H4 (cell line): Measurements from ENCODE around the gene IGSF6. TPM values are rescaled to one million over a fixed set of nuclear protein-coding genes. Genes with fewer than 3 reads are reported as not detected.
A peak's percentile ranks its signal among the peaks of the same experiment; 100 is the strongest.

Source experiments
- DNase-seq: peaks from one replicate; pipeline ENCODE4 v3.0.0-alpha.2; 2015; ENCODE audit warnings: low spot score
- total RNA-seq: library from RNA; depleted of rRNA; stranded (reverse); fragments of >200 nt; shearing (Covaris generic); gene quantifications from 2 replicates; pipeline ENCODE4 v1.2.3, GENCODE V29; 2014; rRNA removed

IGSF6 gene
- total RNA-seq, 1 experiment from 2014 or later = not detected

DNA sequence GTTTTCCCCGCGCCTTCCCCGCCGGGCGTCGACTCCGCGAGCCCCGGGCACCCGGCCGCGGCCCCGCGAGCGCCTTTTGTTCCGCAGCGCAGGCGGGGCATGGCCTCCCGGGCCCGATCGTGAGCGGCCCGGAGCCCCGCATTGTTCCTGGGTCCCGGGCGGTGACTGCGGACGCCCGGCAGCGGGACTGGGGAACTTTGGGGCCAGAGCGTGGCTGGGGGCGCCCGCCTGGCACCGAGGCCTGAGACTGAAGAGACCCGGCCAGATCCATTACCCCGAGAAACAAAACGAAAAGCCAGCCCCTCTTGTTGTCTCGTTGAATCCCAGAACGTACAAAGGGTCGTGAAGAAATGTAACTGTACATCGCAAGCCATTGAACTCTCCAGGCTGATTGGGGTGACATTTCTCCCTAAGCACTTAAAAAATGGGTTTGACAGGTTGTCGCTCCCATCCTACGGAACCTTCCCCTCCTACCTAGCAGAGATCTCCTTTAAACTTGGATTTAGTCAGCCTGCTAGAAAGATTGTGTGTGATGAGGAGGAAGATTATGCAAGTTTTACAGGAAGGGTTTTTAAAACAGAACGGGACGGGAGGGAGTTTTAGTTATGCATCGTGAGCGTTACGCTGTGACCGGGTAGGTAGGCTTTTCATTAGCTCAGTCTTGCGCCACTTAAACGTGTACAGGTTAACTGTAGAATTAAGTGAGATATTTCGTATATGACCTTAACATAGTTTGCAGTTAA is 52.2 kb downstream of the IGSF6 start:
- DNase-seq = no peak

- peak; percentile 89 for DNase-seq
These were observed 53.0 kb downstream of the IGSF6 start, which contains the start of gene METTL9 for GRCh38 chr16:21599122-21600030. TSS of gene METTL9 (plus strand) at chr16:21599577. CDS start at chr16:21599734, 157 bp downstream.

GRCh38 chr16:21598701-21599121 is 53.7 kb downstream of the IGSF6 start:
- DNase-seq = no peak

GRCh38 chr16:21598206-21598605 is 54.2 kb downstream of the IGSF6 start:
- DNase-seq = no peak

DNA sequence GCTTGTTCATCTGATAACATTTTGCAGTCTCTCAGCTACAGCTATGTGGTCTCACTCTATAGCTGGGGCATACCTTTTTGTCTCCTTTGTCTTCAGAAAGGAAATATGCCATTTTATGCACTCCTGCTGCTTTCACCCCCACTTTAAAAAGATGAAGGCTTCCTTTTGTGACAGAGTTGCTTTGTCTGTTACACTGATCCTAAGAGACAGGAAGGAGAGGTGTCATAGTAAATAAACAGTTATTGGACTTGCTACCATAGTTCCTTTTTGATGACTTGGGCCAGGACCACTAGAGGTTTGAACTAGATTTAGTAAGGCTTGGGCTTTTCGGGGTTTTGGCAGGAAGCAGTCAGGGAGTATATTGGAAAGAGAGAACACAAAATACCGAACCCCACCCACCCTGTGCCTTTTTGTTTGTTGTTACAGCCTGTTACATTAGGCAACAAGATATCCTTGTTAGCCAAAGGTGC is 54.8 kb downstream of the IGSF6 start:
- DNase-seq = no peak

- DNase-seq = no peak
These were observed 58.7 kb downstream of the IGSF6 start for GRCh38 chr16:21593530-21594289.

- no peak for DNase-seq
These were observed 60.2 kb downstream of the IGSF6 start for GRCh38 chr16:21592191-21592590.

- no peak for DNase-seq
These were observed 61.6 kb downstream of the IGSF6 start for GRCh38 chr16:21590796-21591195.

GRCh38 chr16:21590287-21590686 is 62.1 kb downstream of the IGSF6 start:
- DNase-seq = no peak

GRCh38 chr16:21589551-21589950 is 62.9 kb downstream of the IGSF6 start:
- DNase-seq = no peak

Other genes with a start within 250 kb of the IGSF6 start
- gene METTL9, start 53.0 kb downstream of the IGSF6 start, total RNA-seq = 166 and 205 TPM in 2 replicates
- 0.04 TPM in 1 of 2 replicates, not detected in the other for gene OTOA, start 11.4 kb upstream of the IGSF6 start, total RNA-seq
- gene NPIPB4, start 205.1 kb upstream of the IGSF6 start, total RNA-seq = 2.1 and 2.3 TPM in 2 replicates